Measurements from ENCODE around the gene HDLBP. TPM values are rescaled to one million over a fixed set of nuclear protein-coding genes. Genes with fewer than 3 reads are reported as not detected.

HDLBP gene
- total and polyA plus RNA-seq, 2 experiments from 2014 or later = 230 to 306 TPM

GRCh38 chr2:241194811-241195210 lies 120.7 kb downstream of the HDLBP start (continued):
- TF ChIP-seq CTCF (conservative IDR thresholded peaks at IDR 0.05; ENCODE audit: low read depth in 2 of 2) (no peak), ZNF331 (CRISPR knock-in tag; IDR thresholded peaks at IDR 0.05; ENCODE audit: low read depth) (no peak), JUNB (IDR thresholded peaks at IDR 0.05; ENCODE audit: unreplicated experiment) (no peak), ETS1 (IDR thresholded peaks at IDR 0.05) (no peak), ZNF114 (CRISPR knock-in tag; IDR thresholded peaks at IDR 0.05) (no peak), EZH2 (IDR thresholded peaks at IDR 0.05; ENCODE audit: low read depth, unreplicated experiment) (no peak)

DNA sequence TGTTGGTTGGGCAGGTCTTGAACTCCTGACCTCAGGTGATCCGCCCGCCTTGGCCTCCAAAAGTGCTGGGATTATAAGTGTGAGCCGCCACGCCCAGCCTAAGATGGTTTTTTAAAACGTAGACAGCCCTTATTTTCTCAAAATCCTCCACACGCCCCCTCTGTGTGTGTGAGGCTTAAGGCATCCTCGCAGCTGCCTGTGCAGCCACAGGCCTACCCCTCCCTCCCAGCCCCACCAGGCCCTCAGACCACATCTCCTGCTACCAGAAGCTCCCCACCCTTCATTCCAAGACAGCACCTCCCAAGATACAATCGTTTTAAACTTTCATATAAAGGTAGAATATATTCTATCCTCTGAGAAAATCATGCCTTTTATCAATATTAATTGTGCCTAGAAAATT lies 122.2 kb downstream of the HDLBP start:
- no peaks in the 10 kb centered on the region for H3K4me1 ChIP-seq (ENCODE audit: insufficient read depth)
- H3F3A ChIP-seq (replicated peaks; ENCODE audit: low read depth) = no peaks in the 10 kb centered on the region
- no peaks in the 10 kb centered on the region for H3K36me3 Mint-ChIP-seq (ENCODE audit: low read depth)
- no peak overlapping the region for H2AFZ ChIP-seq
- H3K9me3 Mint-ChIP-seq = no peaks in the 10 kb centered on the region; the same call in 2 of the 3 replicates
- H3K27me3 ChIP-seq (ENCODE audit: insufficient read depth) = no peaks in the 10 kb centered on the region
- H3K27me3 Mint-ChIP-seq (ENCODE audit: insufficient read depth, low read depth, poor library complexity) = peaks cover 6% of the 10 kb centered on the region
- H3K9me2 ChIP-seq (ENCODE audit: insufficient read depth) = no peaks in the 10 kb centered on the region
- no peaks in the 10 kb centered on the region for H3K36me3 ChIP-seq (ENCODE audit: insufficient read depth)
- DNase-seq (ENCODE audit: low spot score) = no peak
- no peaks in the 10 kb centered on the region for H3K79me2 ChIP-seq (replicated peaks; ENCODE audit: insufficient read depth)
- H3K4me2 ChIP-seq = no peak overlapping the region
- H3K4me3 Mint-ChIP-seq = no peak overlapping the region
- H3K27ac ChIP-seq (ENCODE audit: low read depth) = no peak overlapping the region
- no peak for ATAC-seq
- H4K20me1 ChIP-seq (replicated peaks; ENCODE audit: insufficient read depth) = no peaks in the 10 kb centered on the region
- no peak overlapping the region for H3K27ac Mint-ChIP-seq
- H3K4me1 Mint-ChIP-seq = no peaks in the 10 kb centered on the region; the same call in 2 of the 3 replicates
- no peak overlapping the region for H3K4me3 ChIP-seq
- TF ChIP-seq NANOG (IDR thresholded peaks at IDR 0.05; ENCODE audit: borderline replicate concordance) = no peak
- no peak for TF ChIP-seq POLR2AphosphoS5 (IDR thresholded peaks at IDR 0.05; ENCODE audit: low read depth)
- no peak for TF ChIP-seq ZNF114 (CRISPR knock-in tag; IDR thresholded peaks at IDR 0.05)
- no peak for TF ChIP-seq JUNB (IDR thresholded peaks at IDR 0.05; ENCODE audit: unreplicated experiment)
- TF ChIP-seq CREB1 (CRISPR knock-in tag; IDR thresholded peaks at IDR 0.05; ENCODE audit: low read depth) = no peak
- no peak for TF ChIP-seq ETS1 (IDR thresholded peaks at IDR 0.05)
- TF ChIP-seq ZNF331 (CRISPR knock-in tag; IDR thresholded peaks at IDR 0.05; ENCODE audit: low read depth) = no peak
- TF ChIP-seq STAT1 (IDR thresholded peaks at IDR 0.05; ENCODE audit: unreplicated experiment) = no peak
- no peak for TF ChIP-seq EZH2phosphoT487 (IDR thresholded peaks at IDR 0.05; ENCODE audit: unreplicated experiment)
- TF ChIP-seq EZH2 (IDR thresholded peaks at IDR 0.05; ENCODE audit: low read depth, unreplicated experiment) = no peak
- no peak for TF ChIP-seq REST (IDR thresholded peaks at IDR 0.05; ENCODE audit: unreplicated experiment)
